K562 (cell line): ENCODE results near the gene SOX6. TPM values are rescaled to one million over a fixed set of nuclear protein-coding genes. Genes with fewer than 3 reads are reported as not detected.

Experiments
- ATAC-seq: fragments of 200-7000 bp; cut with Tn5 transposase; 3 replicates; pipeline ENCODE4 v1.9.1; 2020; ENCODE audit warnings: moderate library complexity
- BruUV-seq: library from RNA; stranded (reverse); fragments of 400-500 nt; replicated peaks from 2 replicates; lab custom pipeline; 2021; lab: Mats Ljungman, UMichigan
- CTCF ChIA-PET: fragments of 300-600 bp; formaldehyde crosslinking; extraction: SDS; loops from one replicate; lab custom pipeline; 2021; ENCODE audit warnings: low intra/inter-chr PET ratio; lab: Yijun Ruan, JAX
- POLR2A ChIA-PET: fragments of 300-600, 350-650 bp; sonication (Branson Sonifier 250); formaldehyde crosslinking; extraction: SDS; loops from one replicate; lab custom pipeline; 2021; ENCODE audit warnings: antibody characterized with exemption, inconsistent platforms; lab: Yijun Ruan, JAX
- DNase-seq, 4 experiments: peaks; one replicate each; pipeline versions ENCODE4 v3.0.0 to v3.0.0-alpha.2; 2011 to 2018; ENCODE audit warnings: low spot score in 3 of 4, mixed read lengths in 3 of 4; ENCODE audit errors: extremely low read depth in 1 of 4
- FAIRE-seq: peaks from 2 replicates; lab custom pipeline; 2011; peaks lifted over from hg19 to GRCh38; lab: Jason Lieb, UNC
- H2AFZ ChIP-seq: 2 replicates; pipeline ENCODE4 v1.6.0; 2011; ENCODE audit warnings: low read depth, low read length, control low read depth, inconsistent platforms
- H3K27ac ChIP-seq: fragments of 200-600 bp; 3 replicates; pipeline ENCODE4 v1.8.0; 2011; ENCODE audit warnings: low read depth, mild to moderate bottlenecking, control low read depth, inconsistent platforms, low read length, moderate library complexity, mixed read lengths; ENCODE audit errors: extremely low read depth
- H3K27me3 ChIP-seq, 2 experiments: fragments of 300-600 bp in 1 of 2; 2 replicates in 1 of 2; 3 replicates in 1 of 2; pipeline versions ENCODE4 v1.6.0 to v1.8.0; 2011; ENCODE audit warnings: inconsistent platforms in 2 of 2, low read length in 2 of 2, mild to moderate bottlenecking in 1 of 2, mixed read lengths in 1 of 2, moderate library complexity in 1 of 2; ENCODE audit not compliant: control insufficient read depth in 2 of 2, insufficient read depth in 2 of 2
- H3K36me3 ChIP-seq: fragments of 300-600 bp; 3 replicates; pipeline ENCODE4 v1.8.0; 2011; ENCODE audit warnings: mild to moderate bottlenecking, low read length, inconsistent platforms; ENCODE audit not compliant: control insufficient read depth, insufficient read depth
- H3K4me1 ChIP-seq, 2 experiments: fragments of 200-600 bp in 1 of 2; replicated peaks in 1 of 2; 2 replicates in 1 of 2; 3 replicates in 1 of 2; pipeline versions ENCODE4 v1.5.1 to v1.8.0; 2011; ENCODE audit warnings: inconsistent platforms in 2 of 2, low read length in 2 of 2, mild to moderate bottlenecking in 1 of 2, mixed read lengths in 1 of 2, moderate library complexity in 1 of 2; ENCODE audit not compliant: control insufficient read depth in 2 of 2, insufficient read depth in 2 of 2
- H3K4me2 ChIP-seq: 2 replicates; pipeline ENCODE4 v1.6.1; 2011; ENCODE audit warnings: low read length, control low read depth, inconsistent platforms, mixed read lengths; ENCODE audit not compliant: insufficient read depth
- H3K4me3 ChIP-seq: fragments of 200-600 bp; sonication (generic), shearing (Covaris generic); 2 replicates; pipeline ENCODE4 v1.5.1; 2016; ENCODE audit warnings: control low read depth, inconsistent platforms
- H3K79me2 ChIP-seq: fragments of 200-600 bp; 3 replicates; pipeline ENCODE4 v1.8.0; 2011; ENCODE audit warnings: low read length, inconsistent platforms; ENCODE audit not compliant: control insufficient read depth, insufficient read depth
- H3K9ac ChIP-seq, 2 experiments: 2 replicates each; pipeline versions ENCODE4 v1.6.0 to v1.6.1; 2011; ENCODE audit warnings: low read depth in 2 of 2, low read length in 2 of 2, control low read depth in 1 of 2, inconsistent platforms in 1 of 2, mild to moderate bottlenecking in 1 of 2, mixed read lengths in 1 of 2; ENCODE audit not compliant: insufficient read depth in 1 of 2
- H3K9me1 ChIP-seq: one replicate; pipeline ENCODE4 v1.6.0; 2011; ENCODE audit warnings: inconsistent platforms, mild to moderate bottlenecking, low read length, moderate library complexity; ENCODE audit not compliant: control insufficient read depth, insufficient read depth
- H3K9me3 ChIP-seq: replicated peaks from 2 replicates; pipeline ENCODE4 v1.5.1; 2011; ENCODE audit warnings: low read depth, low read length, inconsistent platforms; ENCODE audit not compliant: control insufficient read depth, insufficient read depth
- H4K20me1 ChIP-seq: replicated peaks from 2 replicates; pipeline ENCODE4 v1.6.1; 2011; ENCODE audit warnings: low read length, inconsistent platforms, mixed read lengths; ENCODE audit not compliant: control insufficient read depth, insufficient read depth
- DPF2 ChIP-seq: fragments of 450-650 bp; IDR thresholded peaks from 2 replicates; pipeline ENCODE4 v1.6.1; 2016
- E2F4 ChIP-seq: sonication (generic); formaldehyde crosslinking; IDR thresholded peaks from 2 replicates; pipeline ENCODE4 v1.8.0; 2022; ENCODE audit warnings: mild to moderate bottlenecking, low read depth, missing genetic modification reagents
- FOS ChIP-seq: IDR thresholded peaks from 3 replicates; pipeline ENCODE4 v1.6.1; 2011; ENCODE audit not compliant: insufficient read length; ENCODE audit errors: extremely low read depth
- HNRNPL ChIP-seq: fragments of 200-400 bp; formaldehyde crosslinking; IDR thresholded peaks from 2 replicates; pipeline ENCODE4 v1.6.1; 2017; ENCODE audit warnings: low read depth, mild to moderate bottlenecking, low read length
- RERE ChIP-seq: sonication (generic); formaldehyde crosslinking; IDR thresholded peaks from 2 replicates; pipeline ENCODE4 v1.8.0; 2023; ENCODE audit warnings: missing genetic modification reagents, mild to moderate bottlenecking, borderline replicate concordance
- SMARCE1 ChIP-seq: fragments of 450-650 bp; IDR thresholded peaks from 2 replicates; pipeline ENCODE4 v1.7.1; 2016; ENCODE audit warnings: mild to moderate bottlenecking
- SRSF9 ChIP-seq: fragments of 200-400 bp; formaldehyde crosslinking; IDR thresholded peaks from 2 replicates; pipeline ENCODE4 v1.6.1; 2017; ENCODE audit warnings: low read depth, low read length, borderline replicate concordance
- TBP ChIP-seq: optimal IDR thresholded peaks from 2 replicates; pipeline ENCODE3; 2011; ENCODE audit warnings: low read depth, low read length, improper control_type of control experiment
- VEZF1 ChIP-seq: fragments of 200-800 bp; sonication (Bioruptor generic); IDR thresholded peaks from 2 replicates; pipeline ENCODE4 v1.6.1; 2017; ENCODE audit warnings: missing genetic modification characterization, missing compliant biosample characterization
- ZNF436 ChIP-seq: fragments of 250-450, 450-650 bp; sonication (Bioruptor Pico); formaldehyde crosslinking; IDR thresholded peaks from 2 replicates; pipeline ENCODE4 v1.7.0; 2020; ENCODE audit warnings: mild to moderate bottlenecking
- WGBS: fragments of 100-300 bp; shearing (Covaris generic); methylation state at CpG from one replicate; pipeline ENCODE4 v1.1.6; 2016; ENCODE audit warnings: low coverage, mixed read lengths; ENCODE audit not compliant: insufficient coverage; ENCODE audit errors: missing lambda C conversion rate; 5-methylcytosine and 5-hydroxymethylcytosine counted together
- in situ Hi-C: fragments of 300-500 bp; cut with MboI; formaldehyde crosslinking; loops from 4 replicates; pipeline ENCODE4 v1.15.0; 2018; ENCODE audit warnings: inconsistent platforms, mixed read lengths
- intact Hi-C: fragments of 100-400 bp; cut with micrococcal nuclease; formaldehyde crosslinking; loops from 2 replicates; pipeline ENCODE4 v1.14.2; 2022
- polyA plus RNA-seq, 8 experiments: library from polyadenylated mRNA; depleted of rRNA in 4 of 8; stranded (reverse) in 5 of 8; unstranded in 3 of 8; fragments of >200 nt; fragmentation: Nextera tagmentation in 2 of 8; fragmentation: Illumina TruSeq in 1 of 8; extraction: Ambion mirVana in 2 of 8; extraction: Trizol in 1 of 8; gene quantifications; 2 replicates each; pipeline versions ENCODE4 v1.2.1 to v1.2.3, GENCODE V29; 2011 to 2014; ENCODE audit warnings: inconsistent platforms in 1 of 8, missing spikeins in 1 of 8
- total RNA-seq, 7 experiments: library from RNA; depleted of rRNA in 6 of 7; stranded (reverse); fragments of >200 nt in 6 of 7; fragmentation: Illumina TruSeq in 2 of 7; extraction: Trizol in 2 of 7; gene quantifications; 2 replicates each; pipeline versions ENCODE4 v1.2.1 to v1.2.3, GENCODE V29; 2011 to 2021; ENCODE audit warnings: low replicate concordance in 1 of 7

The SOX6 gene
- total and polyA plus RNA-seq, 9 of the 15 experiments (the other 6 are each of a cell fraction or from before 2014, with no cell fraction given) = 0.89 to 8.7 (median 5.7) TPM

- 63% methylated on average over 5 of the region's 5 CpGs for WGBS
- ATAC-seq (no peak), DNase-seq (no peak), FAIRE-seq (no peak)
- Histone ChIP-seq H3K9me3 (no peaks in the 10 kb centered on the region), H3K79me2 (no peaks in the 10 kb centered on the region), H3K27ac (no peak overlapping the region), H3K9me1 (no peaks in the 10 kb centered on the region), H3K4me3 (no peak overlapping the region), H3K9ac (no peak overlapping the region), H2AFZ (no peak overlapping the region), H3K4me1 (no peaks in the 10 kb centered on the region), H3K36me3 (no peaks in the 10 kb centered on the region), H4K20me1 (no peaks in the 10 kb centered on the region), H3K4me2 (no peak overlapping the region), H3K27me3 (no peaks in the 10 kb centered on the region)
- no TSS peak for BruUV-seq
- POLR2A ChIA-PET = interaction anchor here (0.7 to 1.3 kb wide), 2 partner anchors 13 to 19 kb away, joined by 3 read pairs; no protein-coding TSS in a partner anchor
- intact Hi-C loops = no loop called here
- TF ChIP-seq TBP = no peak
- no peak for TF ChIP-seq ZNF436 (CRISPR knock-in tag)
- TF ChIP-seq FOS = no peak
- no peak for TF ChIP-seq DPF2
- TF ChIP-seq HNRNPL = no peak
- no peak for TF ChIP-seq SRSF9
- no peak for TF ChIP-seq E2F4
- no peak for TF ChIP-seq SMARCE1
- TF ChIP-seq VEZF1 (CRISPR knock-in tag) = no peak
- TF ChIP-seq RERE (CRISPR knock-in tag) = no peak
- in situ Hi-C loops = no loop called here
- CTCF ChIA-PET = no interaction called here
These were observed 274.8 kb downstream of the SOX6 start for GRCh38 chr11:16081382-16082094.
